Suprapubic skin (tissue), 4 donors: ENCODE results near the gene PARP16.

Experiments
- CTCF ChIP-seq, 2 donors: fragments of 200-600 bp in 1 of 2; fragments of 450-650 bp in 1 of 2; sonication (generic) in 1 of 2; IDR thresholded peaks; one replicate each; pipeline ENCODE4 v1.5.1; 2016 to 2019; ENCODE audit warnings: antibody characterized with exemption in 2 of 2, mild to moderate bottlenecking in 1 of 2, moderate library complexity in 1 of 2
- EP300 ChIP-seq: sonication (generic); formaldehyde crosslinking; IDR thresholded peaks from one replicate; pipeline ENCODE4 v1.6.1; 2017; ENCODE audit warnings: antibody characterized with exemption
- POLR2A ChIP-seq, 2 donors: fragments of 450-650 bp; IDR thresholded peaks; one replicate each; pipeline ENCODE4 v1.6.1; 2017; ENCODE audit warnings: antibody characterized with exemption in 2 of 2, mild to moderate bottlenecking in 2 of 2, moderate library complexity in 2 of 2
- POLR2AphosphoS5 ChIP-seq, 3 donors: sonication (generic); formaldehyde crosslinking; IDR thresholded peaks; one replicate each; pipeline ENCODE4 v1.6.1; 2017; ENCODE audit warnings: antibody characterized with exemption in 3 of 3

- TF ChIP-seq POLR2A (IDR thresholded peaks at IDR 0.05) (no peak), CTCF (IDR thresholded peaks at IDR 0.05) (no peak), EP300 (no peak), POLR2AphosphoS5 (IDR thresholded peaks at IDR 0.05) (no peak)
Observed at GRCh38 chr15:65231306-65231705, 55.4 kb downstream of the PARP16 start.
